Thyroid gland (tissue), 4 donors: ENCODE data around the gene PHETA2.

Experiments
- POLR2A ChIP-seq, 2 donors: fragments of 450-650 bp; IDR thresholded peaks; one replicate each; pipeline ENCODE4 v1.6.1; 2017; ENCODE audit warnings: antibody characterized with exemption in 2 of 2, mild to moderate bottlenecking in 2 of 2, moderate library complexity in 1 of 2
- TF ChIP-seq, protein P1 (sequence below), 6 experiments: fragments of 200-600 bp in 3 of 6; fragments of 450-650 bp in 3 of 6; sonication (generic) in 3 of 6; IDR thresholded peaks; one replicate each; pipeline ENCODE4 v1.5.1; 2016 to 2019; ENCODE audit warnings: antibody characterized with exemption in 6 of 6, mild to moderate bottlenecking in 2 of 6, inconsistent platforms in 1 of 6, moderate library complexity in 1 of 6

DNA sequence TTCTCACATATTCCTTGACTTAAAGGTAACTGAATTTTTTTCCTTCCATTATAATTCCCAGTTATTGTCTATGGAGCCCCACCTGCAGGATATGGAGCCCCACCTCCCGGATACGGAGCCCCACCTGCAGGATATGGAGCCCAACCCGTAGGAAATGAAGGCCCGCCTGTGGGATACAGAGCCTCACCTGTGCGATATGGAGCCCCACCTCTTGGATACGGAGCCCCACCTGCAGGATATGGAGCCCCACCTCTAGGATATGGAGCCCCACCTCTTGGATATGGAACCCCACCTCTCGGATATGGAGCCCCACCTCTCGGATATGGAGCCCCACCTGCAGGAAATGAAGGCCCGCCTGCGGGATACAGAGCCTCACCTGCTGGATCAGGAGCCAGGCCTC is 47.3 kb upstream of the PHETA2 start:
- TF ChIP-seq, protein P1, sequence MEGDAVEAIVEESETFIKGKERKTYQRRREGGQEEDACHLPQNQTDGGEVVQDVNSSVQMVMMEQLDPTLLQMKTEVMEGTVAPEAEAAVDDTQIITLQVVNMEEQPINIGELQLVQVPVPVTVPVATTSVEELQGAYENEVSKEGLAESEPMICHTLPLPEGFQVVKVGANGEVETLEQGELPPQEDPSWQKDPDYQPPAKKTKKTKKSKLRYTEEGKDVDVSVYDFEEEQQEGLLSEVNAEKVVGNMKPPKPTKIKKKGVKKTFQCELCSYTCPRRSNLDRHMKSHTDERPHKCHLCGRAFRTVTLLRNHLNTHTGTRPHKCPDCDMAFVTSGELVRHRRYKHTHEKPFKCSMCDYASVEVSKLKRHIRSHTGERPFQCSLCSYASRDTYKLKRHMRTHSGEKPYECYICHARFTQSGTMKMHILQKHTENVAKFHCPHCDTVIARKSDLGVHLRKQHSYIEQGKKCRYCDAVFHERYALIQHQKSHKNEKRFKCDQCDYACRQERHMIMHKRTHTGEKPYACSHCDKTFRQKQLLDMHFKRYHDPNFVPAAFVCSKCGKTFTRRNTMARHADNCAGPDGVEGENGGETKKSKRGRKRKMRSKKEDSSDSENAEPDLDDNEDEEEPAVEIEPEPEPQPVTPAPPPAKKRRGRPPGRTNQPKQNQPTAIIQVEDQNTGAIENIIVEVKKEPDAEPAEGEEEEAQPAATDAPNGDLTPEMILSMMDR (IDR thresholded peaks at IDR 0.05), result no peak
- TF ChIP-seq POLR2A (IDR thresholded peaks at IDR 0.05), result no peak
